Neural cell (in vitro differentiated cells): Measurements from ENCODE around the gene HPS5. TPM values are rescaled to one million over a fixed set of nuclear protein-coding genes. Genes with fewer than 3 reads are reported as not detected.

Experiments used
- H2AFZ ChIP-seq: fragments of 200-600, 300-800 bp; sonication (generic), shearing (Covaris generic); 2 replicates; pipeline ENCODE4 v1.6.0; 2014; ENCODE audit warnings: low read depth, mild to moderate bottlenecking, antibody characterized with exemption, low read length, moderate library complexity
- H3F3A ChIP-seq: fragments of 200-600 bp; shearing (Covaris generic); 2 replicates; pipeline ENCODE4 v1.6.1; 2016; ENCODE audit warnings: mild to moderate bottlenecking, moderate library complexity, mixed read lengths, antibody characterized with exemption, low read length; ENCODE audit not compliant: insufficient read depth, poor library complexity, severe bottlenecking
- H3K27ac ChIP-seq: fragments of 200-600, 300-800 bp; sonication (generic), shearing (Covaris generic); 2 replicates; pipeline ENCODE4 v1.5.1; 2014; ENCODE audit warnings: mild to moderate bottlenecking, low read length, moderate library complexity
- H3K27me3 ChIP-seq: fragments of 300-800, 200-600 bp; sonication (generic), shearing (Covaris generic); 2 replicates; pipeline ENCODE4 v1.6.0; 2014; ENCODE audit warnings: mild to moderate bottlenecking, low read depth, low read length, moderate library complexity; ENCODE audit not compliant: insufficient read depth
- H3K36me3 ChIP-seq: fragments of 300-800, 200-600 bp; sonication (generic), shearing (Covaris generic); 2 replicates; pipeline ENCODE4 v1.5.1; 2014; ENCODE audit warnings: mild to moderate bottlenecking, antibody characterized with exemption, low read length, moderate library complexity; ENCODE audit not compliant: insufficient read depth
- H3K4me2 ChIP-seq: fragments of 300-800, 200-600 bp; sonication (generic), shearing (Covaris generic); 2 replicates; pipeline ENCODE4 v1.6.0; 2014; ENCODE audit warnings: mild to moderate bottlenecking, low read length
- H3K4me3 ChIP-seq: fragments of 300-800, 200-600 bp; sonication (generic), shearing (Covaris generic); 2 replicates; pipeline ENCODE4 v1.5.1; 2014; ENCODE audit warnings: mild to moderate bottlenecking, low read length, moderate library complexity
- H3K79me2 ChIP-seq: fragments of 200-600 bp; shearing (Covaris generic); replicated peaks from 2 replicates; pipeline ENCODE4 v1.6.0; 2014; ENCODE audit warnings: mild to moderate bottlenecking, low read length, moderate library complexity; ENCODE audit not compliant: insufficient read depth
- H3K9ac ChIP-seq: fragments of 300-800, 200-600 bp; sonication (generic), shearing (Covaris generic); 2 replicates; pipeline ENCODE4 v1.6.1; 2016; ENCODE audit warnings: mild to moderate bottlenecking, low read length, mixed read lengths
- H3K9me2 ChIP-seq: fragments of 200-600 bp; shearing (Covaris generic); 2 replicates; pipeline ENCODE4 v1.6.1; 2016; ENCODE audit warnings: mild to moderate bottlenecking, low read length, mixed read lengths; ENCODE audit not compliant: insufficient read depth
- H3K9me3 ChIP-seq: fragments of 200-600, 300-800 bp; sonication (generic), shearing (Covaris generic); 2 replicates; pipeline ENCODE4 v1.6.1; 2016; ENCODE audit warnings: mild to moderate bottlenecking, mixed run types, low read length, moderate library complexity, mixed read lengths
- H4K20me1 ChIP-seq: fragments of 200-600 bp; shearing (Covaris generic); 2 replicates; pipeline ENCODE4 v1.6.1; 2016; ENCODE audit warnings: mild to moderate bottlenecking, mixed run types; ENCODE audit not compliant: insufficient read depth
- EP300 ChIP-seq: fragments of 450-650 bp; conservative IDR thresholded peaks from 2 replicates; pipeline ENCODE4 v1.6.1; 2014; ENCODE audit warnings: antibody characterized with exemption, mild to moderate bottlenecking, moderate library complexity; ENCODE audit not compliant: poor library complexity, severe bottlenecking
- EZH2 ChIP-seq: fragments of 200-600, 300-800 bp; shearing (Covaris generic), sonication (generic); IDR thresholded peaks from 2 replicates; pipeline ENCODE4 v1.6.1; 2014; ENCODE audit warnings: antibody characterized with exemption, low read length, borderline replicate concordance, mild to moderate bottlenecking; ENCODE audit not compliant: insufficient read depth, poor library complexity, severe bottlenecking
- MXI1 ChIP-seq: fragments of 450-650 bp; conservative IDR thresholded peaks from 2 replicates; pipeline ENCODE4 v1.6.1; 2014; ENCODE audit warnings: antibody characterized with exemption, mild to moderate bottlenecking; ENCODE audit not compliant: poor library complexity, severe bottlenecking
- POLR2AphosphoS5 ChIP-seq: IDR thresholded peaks from 2 replicates; pipeline ENCODE4 v1.6.1; 2012
- RAD21 ChIP-seq: fragments of 450-650 bp; conservative IDR thresholded peaks from 2 replicates; pipeline ENCODE4 v1.6.1; 2014; ENCODE audit warnings: antibody characterized with exemption, mild to moderate bottlenecking, moderate library complexity
- SMC3 ChIP-seq: fragments of 450-650 bp; conservative IDR thresholded peaks from 2 replicates; pipeline ENCODE4 v1.6.1; 2014; ENCODE audit warnings: antibody characterized with exemption, mild to moderate bottlenecking, moderate library complexity; ENCODE audit not compliant: poor library complexity
- TAF1 ChIP-seq: IDR thresholded peaks from 2 replicates; pipeline ENCODE4 v1.6.1; 2012; ENCODE audit warnings: low read depth
- polyA plus RNA-seq: library from polyadenylated mRNA; depleted of rRNA; stranded (reverse); fragments of >200 nt; gene quantifications from 2 replicates; pipeline ENCODE4 v1.2.3, GENCODE V29; 2014
- TF ChIP-seq, protein P1 (sequence below): IDR thresholded peaks from 2 replicates; pipeline ENCODE4 v1.6.1; 2012; ENCODE audit warnings: borderline replicate concordance
- TF ChIP-seq, protein P2 (sequence below): fragments of 450-650 bp; IDR thresholded peaks from 2 replicates; pipeline ENCODE4 v1.5.1; 2014; ENCODE audit warnings: antibody characterized with exemption, mild to moderate bottlenecking, moderate library complexity; ENCODE audit not compliant: poor library complexity, severe bottlenecking

HPS5 gene
- polyA plus RNA-seq, 1 donor from 2014 or later = 28.5 TPM

DNA sequence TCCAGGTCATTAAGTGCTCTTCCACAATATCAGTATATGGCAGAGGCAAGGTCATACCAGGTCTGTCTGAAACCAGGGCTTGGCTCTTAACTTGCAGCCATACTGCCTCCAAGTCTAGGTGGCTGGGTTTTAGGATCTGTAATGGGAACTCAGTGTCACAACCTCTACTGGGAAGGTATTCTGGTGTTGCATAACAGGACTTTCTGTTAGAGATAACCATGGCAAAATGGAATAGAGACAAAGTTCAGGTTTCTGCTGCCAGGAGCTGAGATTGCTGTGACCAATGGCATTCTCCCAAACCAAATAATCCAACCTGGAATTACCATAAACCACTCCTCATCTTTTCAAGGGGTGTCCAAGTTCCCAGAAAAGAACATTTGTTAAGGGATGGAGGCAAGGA, 62.7 kb downstream of the HPS5 start (continued):
- TF ChIP-seq EP300 (no peak), SMC3 (no peak)

DNA sequence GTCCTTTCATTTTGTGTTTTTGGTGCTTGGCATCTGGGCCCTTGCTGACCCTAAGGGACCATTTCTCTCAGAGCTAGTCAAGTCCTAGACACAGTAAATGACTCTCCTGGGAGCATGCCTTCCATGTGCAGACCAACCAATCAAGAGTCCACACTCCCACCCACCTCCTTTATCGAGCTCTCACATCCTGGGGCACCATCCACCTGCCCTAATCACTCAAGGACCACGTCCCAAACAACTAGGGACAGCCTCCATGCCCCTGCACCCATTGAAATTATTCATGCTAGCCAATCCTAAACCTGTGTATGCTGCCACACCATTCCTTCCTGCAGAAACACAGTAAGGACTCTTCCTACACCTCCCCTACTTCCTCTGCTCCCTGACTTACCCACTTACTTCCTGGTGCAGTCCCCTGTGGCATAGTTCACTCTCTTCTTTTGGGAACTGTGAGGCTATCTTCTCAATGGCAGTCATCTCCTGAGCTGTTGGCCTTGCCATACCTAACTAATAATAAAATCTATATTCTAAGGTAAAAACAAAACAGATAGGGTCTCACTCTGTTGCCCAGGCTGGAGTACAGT, 67.1 kb downstream of the HPS5 start:
- H3F3A ChIP-seq = no peaks in the 10 kb centered on the region
- no peak overlapping the region for H3K4me3 ChIP-seq
- no peak overlapping the region for H3K4me2 ChIP-seq
- no peaks in the 10 kb centered on the region for H3K9me3 ChIP-seq
- H3K79me2 ChIP-seq = no peaks in the 10 kb centered on the region
- no peak overlapping the region for H2AFZ ChIP-seq
- H3K9ac ChIP-seq = no peak overlapping the region
- no peaks in the 10 kb centered on the region for H4K20me1 ChIP-seq
- H3K36me3 ChIP-seq = no peaks in the 10 kb centered on the region
- no peaks in the 10 kb centered on the region for H3K9me2 ChIP-seq
- no peak overlapping the region for H3K27ac ChIP-seq
- no peaks in the 10 kb centered on the region for H3K27me3 ChIP-seq
- no peak for TF ChIP-seq SMC3
- TF ChIP-seq, protein P1, sequence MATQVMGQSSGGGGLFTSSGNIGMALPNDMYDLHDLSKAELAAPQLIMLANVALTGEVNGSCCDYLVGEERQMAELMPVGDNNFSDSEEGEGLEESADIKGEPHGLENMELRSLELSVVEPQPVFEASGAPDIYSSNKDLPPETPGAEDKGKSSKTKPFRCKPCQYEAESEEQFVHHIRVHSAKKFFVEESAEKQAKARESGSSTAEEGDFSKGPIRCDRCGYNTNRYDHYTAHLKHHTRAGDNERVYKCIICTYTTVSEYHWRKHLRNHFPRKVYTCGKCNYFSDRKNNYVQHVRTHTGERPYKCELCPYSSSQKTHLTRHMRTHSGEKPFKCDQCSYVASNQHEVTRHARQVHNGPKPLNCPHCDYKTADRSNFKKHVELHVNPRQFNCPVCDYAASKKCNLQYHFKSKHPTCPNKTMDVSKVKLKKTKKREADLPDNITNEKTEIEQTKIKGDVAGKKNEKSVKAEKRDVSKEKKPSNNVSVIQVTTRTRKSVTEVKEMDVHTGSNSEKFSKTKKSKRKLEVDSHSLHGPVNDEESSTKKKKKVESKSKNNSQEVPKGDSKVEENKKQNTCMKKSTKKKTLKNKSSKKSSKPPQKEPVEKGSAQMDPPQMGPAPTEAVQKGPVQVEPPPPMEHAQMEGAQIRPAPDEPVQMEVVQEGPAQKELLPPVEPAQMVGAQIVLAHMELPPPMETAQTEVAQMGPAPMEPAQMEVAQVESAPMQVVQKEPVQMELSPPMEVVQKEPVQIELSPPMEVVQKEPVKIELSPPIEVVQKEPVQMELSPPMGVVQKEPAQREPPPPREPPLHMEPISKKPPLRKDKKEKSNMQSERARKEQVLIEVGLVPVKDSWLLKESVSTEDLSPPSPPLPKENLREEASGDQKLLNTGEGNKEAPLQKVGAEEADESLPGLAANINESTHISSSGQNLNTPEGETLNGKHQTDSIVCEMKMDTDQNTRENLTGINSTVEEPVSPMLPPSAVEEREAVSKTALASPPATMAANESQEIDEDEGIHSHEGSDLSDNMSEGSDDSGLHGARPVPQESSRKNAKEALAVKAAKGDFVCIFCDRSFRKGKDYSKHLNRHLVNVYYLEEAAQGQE = no peak
- TF ChIP-seq EP300 = no peak
- no peak for TF ChIP-seq EZH2
- TF ChIP-seq, protein P2, sequence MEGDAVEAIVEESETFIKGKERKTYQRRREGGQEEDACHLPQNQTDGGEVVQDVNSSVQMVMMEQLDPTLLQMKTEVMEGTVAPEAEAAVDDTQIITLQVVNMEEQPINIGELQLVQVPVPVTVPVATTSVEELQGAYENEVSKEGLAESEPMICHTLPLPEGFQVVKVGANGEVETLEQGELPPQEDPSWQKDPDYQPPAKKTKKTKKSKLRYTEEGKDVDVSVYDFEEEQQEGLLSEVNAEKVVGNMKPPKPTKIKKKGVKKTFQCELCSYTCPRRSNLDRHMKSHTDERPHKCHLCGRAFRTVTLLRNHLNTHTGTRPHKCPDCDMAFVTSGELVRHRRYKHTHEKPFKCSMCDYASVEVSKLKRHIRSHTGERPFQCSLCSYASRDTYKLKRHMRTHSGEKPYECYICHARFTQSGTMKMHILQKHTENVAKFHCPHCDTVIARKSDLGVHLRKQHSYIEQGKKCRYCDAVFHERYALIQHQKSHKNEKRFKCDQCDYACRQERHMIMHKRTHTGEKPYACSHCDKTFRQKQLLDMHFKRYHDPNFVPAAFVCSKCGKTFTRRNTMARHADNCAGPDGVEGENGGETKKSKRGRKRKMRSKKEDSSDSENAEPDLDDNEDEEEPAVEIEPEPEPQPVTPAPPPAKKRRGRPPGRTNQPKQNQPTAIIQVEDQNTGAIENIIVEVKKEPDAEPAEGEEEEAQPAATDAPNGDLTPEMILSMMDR = no peak
- no peak for TF ChIP-seq TAF1
- TF ChIP-seq POLR2AphosphoS5 = no peak
- TF ChIP-seq RAD21 = no peak
- no peak for TF ChIP-seq MXI1

DNA sequence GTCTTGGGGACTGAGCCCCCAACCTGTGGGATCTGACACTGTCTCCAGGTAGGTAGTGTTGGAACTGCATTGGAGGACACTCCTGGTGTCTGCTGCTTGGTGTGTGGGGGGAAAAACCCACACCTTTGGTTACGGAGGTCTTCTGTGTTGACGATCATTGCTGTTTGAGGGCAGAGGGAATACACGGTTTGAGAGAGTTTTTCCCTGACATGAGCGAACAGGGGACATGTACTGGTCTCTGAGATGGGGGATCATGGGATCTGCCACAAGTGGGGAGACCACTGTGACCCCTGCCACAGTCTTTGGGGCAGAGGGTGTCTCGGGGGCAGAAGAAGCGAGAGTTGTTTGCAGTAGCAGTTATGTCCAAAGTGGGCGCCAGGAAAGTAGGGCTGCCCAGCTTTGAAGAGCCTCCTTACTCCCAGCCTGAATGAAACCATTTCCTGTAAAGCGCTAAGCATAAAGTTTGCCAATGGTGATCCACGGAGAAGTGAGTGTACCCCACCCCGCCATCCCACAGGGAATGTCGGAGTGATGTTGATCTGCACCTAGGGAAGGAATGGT, 68.1 kb downstream of the HPS5 start:
- Histone ChIP-seq H3K9me2 (no peaks in the 10 kb centered on the region), H4K20me1 (no peaks in the 10 kb centered on the region), H3F3A (no peaks in the 10 kb centered on the region), H3K9ac (no peak overlapping the region), H3K27ac (no peak overlapping the region), H3K9me3 (no peaks in the 10 kb centered on the region), H3K4me2 (no peak overlapping the region), H3K79me2 (no peaks in the 10 kb centered on the region), H3K4me3 (no peak overlapping the region), H3K27me3 (no peaks in the 10 kb centered on the region), H3K36me3 (no peaks in the 10 kb centered on the region), H2AFZ (no peak overlapping the region)
- TF ChIP-seq TAF1 = no peak
- TF ChIP-seq, protein P1 = no peak
